Stimulated activated naive B cell treated with anti-CD40 and anti-IgM and Interleukin-4, amounts not matched to agents 10 μg/mL and 1 μg/mL and 100 μg/mL, for 72 hours (primary cell): ENCODE measurements around the gene ZNF212.
A peak's percentile ranks its signal among the peaks of the same experiment; 100 is the strongest.

ENCODE experiments used
- ATAC-seq, 2 donors: fragments of 150-1000 bp; cut with Tn5 transposase; replicated peaks; 2 replicates each; pipeline ENCODE4 v1.10.0; 2021; ENCODE audit warnings: moderate library complexity in 1 of 2
- DNase-seq: peaks from one replicate; pipeline ENCODE4 v3.0.0; 2021
- H3K27ac Mint-ChIP-seq: one replicate; pipeline ENCODE4 v1.8.0; 2022; ENCODE audit warnings: mild to moderate bottlenecking, mixed read lengths
- H3K27me3 Mint-ChIP-seq, 2 donors: one replicate each; pipeline ENCODE4 v1.8.0; 2022; ENCODE audit warnings: mixed read lengths in 2 of 2
- H3K36me3 Mint-ChIP-seq, 2 donors: one replicate each; pipeline ENCODE4 v1.8.0; 2022; ENCODE audit warnings: mixed read lengths in 2 of 2, mild to moderate bottlenecking in 1 of 2
- H3K4me1 Mint-ChIP-seq, 2 donors: one replicate each; pipeline ENCODE4 v1.8.0; 2022; ENCODE audit warnings: mixed read lengths in 2 of 2, mild to moderate bottlenecking in 1 of 2
- H3K4me3 Mint-ChIP-seq, 2 donors: one replicate each; pipeline ENCODE4 v1.8.0; 2022; ENCODE audit warnings: mild to moderate bottlenecking in 2 of 2, mixed read lengths in 2 of 2, moderate library complexity in 1 of 2
- H3K9me3 Mint-ChIP-seq, 2 donors: one replicate each; pipeline ENCODE4 v1.8.0; 2022; ENCODE audit warnings: mixed read lengths in 2 of 2, mild to moderate bottlenecking in 1 of 2

ZNF212 gene

DNA sequence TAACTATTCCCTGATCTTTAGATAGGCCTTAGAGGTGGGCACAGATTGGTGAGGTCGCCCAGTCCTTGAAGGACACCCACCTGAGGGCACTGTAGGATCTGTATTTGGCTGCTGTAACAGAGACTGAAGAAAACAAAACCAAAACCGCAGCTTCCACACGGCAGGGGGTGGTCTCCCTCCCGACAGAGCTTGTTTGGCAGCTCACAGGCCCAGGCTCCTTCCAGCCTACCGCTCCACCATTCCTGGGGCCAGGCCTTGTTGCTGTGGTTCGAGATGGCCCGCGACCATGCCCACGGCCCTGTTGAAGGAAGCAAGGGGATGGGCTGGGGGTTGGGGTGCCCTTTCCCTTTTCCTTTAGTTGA, 53.0 kb downstream of the ZNF212 start:
- Mint-ChIP-seq H3K27me3 (no peaks in the 10 kb centered on the region), H3K4me1 (peaks cover 0 to 2% of the 10 kb centered on the region in 2 donors), H3K9me3 (no peaks in the 10 kb centered on the region), H3K36me3 (peaks cover 40% of the 10 kb centered on the region in 2 donors), H3K27ac (no peak overlapping the region), H3K4me3 (no peak overlapping the region)
- no peak for DNase-seq
- no peak for ATAC-seq

DNA sequence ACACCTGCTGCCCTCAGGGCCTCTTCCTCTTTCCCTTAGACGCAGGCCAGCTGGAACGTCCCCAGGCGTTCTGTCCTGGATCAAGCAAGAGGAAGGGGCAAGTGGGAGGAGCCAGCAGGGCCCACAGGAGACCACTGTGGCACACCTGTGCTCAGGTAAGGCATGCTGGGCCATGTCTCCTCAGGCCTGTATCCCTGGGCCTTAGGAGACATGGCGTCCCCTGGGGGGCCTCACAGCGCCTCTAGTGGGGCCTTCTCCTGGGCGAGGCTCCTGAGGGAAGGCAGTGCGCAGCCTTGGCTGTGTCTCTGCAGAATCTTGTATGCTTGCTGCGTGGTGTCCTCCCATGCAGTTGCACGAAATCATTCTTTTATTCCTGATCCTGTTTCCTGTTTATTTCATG, 53.9 kb downstream of the ZNF212 start:
- Mint-ChIP-seq H3K36me3 (peaks cover 31 to 38% of the 10 kb centered on the region in 2 donors), H3K4me1 (no peaks in the 10 kb centered on the region), H3K27ac (no peak overlapping the region), H3K27me3 (no peaks in the 10 kb centered on the region), H3K4me3 (no peak overlapping the region), H3K9me3 (peaks cover under 1% of the 10 kb centered on the region in 2 donors)
- no peak for ATAC-seq
- DNase-seq: no peak

DNA sequence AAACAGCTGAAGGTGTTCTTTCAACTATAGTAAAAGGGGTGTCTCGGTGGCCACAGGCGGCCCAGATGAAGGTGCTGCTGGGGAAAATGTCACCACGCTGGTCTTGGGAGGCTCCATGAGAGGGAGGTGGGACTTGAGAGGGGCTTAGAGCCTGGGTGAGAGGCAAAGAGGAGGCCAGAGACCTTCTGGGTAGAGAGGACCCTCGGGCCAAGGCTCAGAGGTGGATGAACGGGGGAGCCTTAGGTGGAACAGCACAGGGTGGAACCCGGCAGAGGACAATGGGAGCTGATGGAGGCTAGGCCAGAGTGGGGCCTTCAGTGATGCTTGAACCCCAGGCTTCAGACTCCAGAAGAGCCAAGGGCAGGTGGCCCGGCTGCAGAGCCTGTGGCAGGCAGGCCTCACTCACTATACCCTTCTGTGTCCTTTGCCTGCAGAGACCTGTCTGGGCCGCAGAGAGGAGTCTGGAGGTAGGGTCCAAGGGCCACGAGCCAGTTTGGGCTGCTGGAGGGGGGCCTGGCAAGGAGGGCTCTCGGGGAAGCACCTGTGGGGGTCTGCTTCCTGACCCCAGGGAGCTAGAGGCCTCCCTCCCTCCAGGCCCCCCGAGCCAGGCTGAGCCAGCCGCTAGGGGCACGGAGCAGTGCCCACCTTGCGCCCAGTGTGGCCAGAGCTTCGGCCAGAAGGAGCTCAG, 54.6 kb downstream of the ZNF212 start:
- H3K36me3 Mint-ChIP-seq: peaks cover 29 to 40% of the 10 kb centered on the region in 2 donors
- no peak for ATAC-seq
- H3K4me1 Mint-ChIP-seq: no peaks in the 10 kb centered on the region
- peaks cover 6 to 7% of the 10 kb centered on the region in 2 donors for H3K9me3 Mint-ChIP-seq
- no peaks in the 10 kb centered on the region for H3K27me3 Mint-ChIP-seq
- no peak for DNase-seq
- H3K4me3 Mint-ChIP-seq: no peak overlapping the region
- H3K27ac Mint-ChIP-seq: peak overlapping the region; percentile 51

DNA sequence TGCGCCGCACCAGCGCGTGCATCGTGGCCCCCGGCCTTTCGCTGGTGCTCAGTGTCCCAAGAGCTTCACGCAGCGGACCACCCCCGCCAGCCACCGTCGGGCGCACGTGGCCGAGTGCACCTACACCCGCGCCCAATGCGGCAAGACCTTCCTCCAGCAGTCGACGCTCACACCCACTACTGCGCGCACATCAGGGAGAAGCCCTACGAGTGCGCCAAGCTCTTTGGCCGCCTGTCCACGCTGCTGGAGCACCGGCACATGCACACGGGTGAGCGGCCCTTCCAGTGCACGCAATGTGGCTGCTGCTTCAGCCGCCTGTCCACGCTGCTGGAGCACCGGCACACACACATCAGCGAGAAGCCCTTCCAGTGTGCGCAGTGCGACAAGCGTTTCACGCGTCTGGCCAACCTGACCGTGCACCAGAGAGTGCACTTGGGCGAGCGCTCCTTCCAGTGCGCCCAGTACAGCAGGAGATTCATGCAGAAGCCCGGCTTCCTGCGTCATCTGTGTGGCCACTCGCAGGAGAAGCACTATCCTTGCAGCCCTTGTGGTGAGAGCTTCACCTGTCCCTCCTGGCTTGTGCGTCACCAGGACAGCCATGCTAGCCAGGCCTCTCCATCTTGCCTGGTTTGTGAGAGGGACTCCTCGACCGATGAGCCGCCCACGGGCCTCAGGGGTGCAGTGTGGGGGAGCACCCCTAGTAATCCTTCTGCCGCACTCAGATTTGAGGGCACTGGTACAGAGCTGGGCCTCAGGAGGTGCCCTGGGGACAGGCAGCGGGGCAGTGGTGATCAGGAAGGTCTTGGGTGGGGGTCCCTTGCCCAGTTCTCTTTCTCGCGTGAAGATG, 55.4 kb downstream of the ZNF212 start:
- Mint-ChIP-seq H3K9me3 (peaks cover 6 to 7% of the 10 kb centered on the region in 2 donors), H3K27ac (no peak overlapping the region), H3K27me3 (no peaks in the 10 kb centered on the region), H3K4me1 (no peaks in the 10 kb centered on the region), H3K36me3 (peaks cover 21 to 37% of the 10 kb centered on the region in 2 donors), H3K4me3 (no peak overlapping the region)
- DNase-seq (no peak), ATAC-seq (no peak)

DNA sequence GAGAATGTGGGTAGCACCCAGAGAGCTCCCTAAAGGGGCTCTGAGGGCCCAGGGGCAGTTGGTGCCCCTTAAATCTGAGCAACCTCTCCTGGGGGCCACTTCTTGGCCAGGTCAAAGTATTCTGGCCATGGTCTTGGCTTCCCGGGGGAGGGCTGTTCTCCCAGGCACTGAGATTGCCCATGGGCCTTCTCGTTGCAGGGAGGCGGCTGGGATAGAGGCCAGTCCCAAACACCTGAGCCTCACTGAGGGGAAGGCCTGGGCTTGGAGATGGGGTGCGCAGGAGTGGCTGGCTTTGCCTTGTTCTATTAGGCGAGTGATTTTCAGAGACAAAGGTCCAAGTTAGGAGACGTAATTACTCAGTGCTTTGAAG, 56.0 kb downstream of the ZNF212 start:
- no peaks in the 10 kb centered on the region for H3K4me1 Mint-ChIP-seq
- H3K36me3 Mint-ChIP-seq: peaks cover 21 to 37% of the 10 kb centered on the region in 2 donors
- DNase-seq (no peak), ATAC-seq (no peak)
- peaks cover 6 to 7% of the 10 kb centered on the region in 2 donors for H3K9me3 Mint-ChIP-seq
- H3K4me3 Mint-ChIP-seq: no peak overlapping the region
- H3K27ac Mint-ChIP-seq: no peak overlapping the region
- H3K27me3 Mint-ChIP-seq: no peaks in the 10 kb centered on the region

DNA sequence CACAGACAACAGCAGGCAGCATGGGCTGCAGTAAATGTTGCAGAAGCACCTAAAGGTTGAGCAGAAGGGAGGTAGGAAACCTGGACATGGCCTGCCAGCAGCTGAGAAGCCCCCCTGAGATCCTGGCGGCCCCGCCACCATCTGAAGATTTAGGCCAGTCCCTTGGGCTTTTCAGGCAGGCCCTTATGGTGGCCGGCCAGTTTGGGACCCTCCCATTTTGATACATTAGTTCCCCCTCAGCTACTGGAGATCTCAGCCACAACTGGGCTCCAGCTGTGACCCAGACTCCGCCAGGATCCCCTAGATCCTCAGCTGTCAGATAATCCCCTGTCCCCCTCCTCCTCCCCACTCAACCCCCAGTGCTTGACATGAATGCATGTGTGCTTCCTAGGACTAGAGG, 56.9 kb downstream of the ZNF212 start:
- Mint-ChIP-seq H3K9me3 (peaks cover 6 to 7% of the 10 kb centered on the region in 2 donors), H3K4me1 (no peaks in the 10 kb centered on the region), H3K27ac (no peak overlapping the region), H3K27me3 (no peaks in the 10 kb centered on the region), H3K4me3 (no peak overlapping the region), H3K36me3 (peaks cover 19 to 34% of the 10 kb centered on the region in 2 donors)
- no peak for ATAC-seq
- no peak for DNase-seq

DNA sequence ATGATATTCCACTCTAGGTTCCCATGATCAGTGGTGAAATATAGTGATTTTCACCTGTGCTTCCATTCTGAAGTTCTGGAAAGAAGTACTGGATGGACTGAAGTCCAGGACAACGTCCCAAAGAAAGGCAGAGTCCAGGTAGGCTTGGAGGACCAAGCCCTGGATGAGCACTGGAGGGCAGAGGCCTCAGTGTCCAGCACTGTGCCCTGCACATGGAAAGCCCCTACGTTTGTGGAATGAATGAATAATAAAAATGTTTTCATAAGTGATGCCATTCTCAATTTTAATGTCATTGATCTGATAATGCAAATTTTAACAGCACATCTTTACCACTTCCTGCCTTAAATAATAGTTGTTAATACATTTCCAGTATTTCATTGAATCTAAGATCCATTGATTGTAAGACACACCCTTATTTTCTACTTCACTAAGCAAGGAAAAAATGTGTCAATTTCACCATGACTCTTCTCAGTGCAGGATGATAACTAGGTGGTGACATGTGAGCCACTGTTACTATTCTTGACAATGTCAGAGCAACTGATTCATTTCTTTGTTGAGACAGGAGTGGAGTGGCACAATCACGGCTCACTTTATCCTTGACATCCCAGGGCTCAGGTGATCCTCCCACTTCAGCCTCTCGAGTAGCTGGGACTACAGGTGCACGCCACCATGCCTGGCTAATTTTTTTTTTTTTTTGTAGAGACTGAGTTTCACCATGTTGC, 57.7 kb downstream of the ZNF212 start:
- Mint-ChIP-seq H3K36me3 (peaks cover 19 to 34% of the 10 kb centered on the region in 2 donors), H3K4me1 (no peaks in the 10 kb centered on the region), H3K27me3 (peaks cover 0 to 2% of the 10 kb centered on the region in 2 donors), H3K4me3 (no peak overlapping the region), H3K27ac (no peak overlapping the region), H3K9me3 (peaks cover 6 to 7% of the 10 kb centered on the region in 2 donors)
- no peak for DNase-seq
- peak in 1 of 2 donors; percentile 57 for ATAC-seq

DNA sequence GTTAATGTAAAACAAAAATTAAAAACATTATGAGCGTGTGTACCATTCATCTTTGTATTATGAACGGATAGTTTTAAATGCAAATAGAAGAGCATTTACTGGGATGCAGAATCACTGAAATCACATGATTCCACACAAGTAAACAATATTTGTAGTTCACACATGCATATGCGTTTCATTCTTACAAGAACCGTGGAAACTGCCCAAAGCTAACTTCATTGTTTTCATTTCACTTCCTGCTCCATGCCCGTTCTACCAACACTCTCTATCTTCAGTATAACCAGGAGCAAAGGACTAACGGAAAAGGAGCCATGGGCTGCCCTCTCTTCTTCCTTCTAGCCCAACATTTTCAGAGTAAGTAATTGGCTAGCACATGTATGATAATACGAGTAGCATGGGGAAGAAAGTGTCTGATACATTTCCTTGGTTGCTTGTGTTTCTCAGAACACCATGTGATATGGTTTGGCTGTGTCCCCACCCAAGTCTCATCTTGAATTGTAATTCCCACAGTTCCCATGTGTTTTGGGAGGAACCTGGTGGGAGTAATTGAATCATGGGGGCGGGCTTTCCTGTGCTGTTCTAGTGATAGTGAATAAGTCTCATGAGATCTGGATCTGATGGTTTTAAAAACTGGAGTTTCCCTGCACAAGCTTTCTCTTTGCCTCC, 61.3 kb downstream of the ZNF212 start:
- Mint-ChIP-seq H3K9me3 (peaks cover 9 to 11% of the 10 kb centered on the region in 2 donors), H3K4me1 (no peaks in the 10 kb centered on the region), H3K36me3 (peaks cover 3 to 13% of the 10 kb centered on the region in 2 donors), H3K27ac (no peak overlapping the region), H3K27me3 (peaks cover 2 to 14% of the 10 kb centered on the region in 2 donors), H3K4me3 (no peak overlapping the region)
- DNase-seq: no peak
- ATAC-seq: no peak

DNA sequence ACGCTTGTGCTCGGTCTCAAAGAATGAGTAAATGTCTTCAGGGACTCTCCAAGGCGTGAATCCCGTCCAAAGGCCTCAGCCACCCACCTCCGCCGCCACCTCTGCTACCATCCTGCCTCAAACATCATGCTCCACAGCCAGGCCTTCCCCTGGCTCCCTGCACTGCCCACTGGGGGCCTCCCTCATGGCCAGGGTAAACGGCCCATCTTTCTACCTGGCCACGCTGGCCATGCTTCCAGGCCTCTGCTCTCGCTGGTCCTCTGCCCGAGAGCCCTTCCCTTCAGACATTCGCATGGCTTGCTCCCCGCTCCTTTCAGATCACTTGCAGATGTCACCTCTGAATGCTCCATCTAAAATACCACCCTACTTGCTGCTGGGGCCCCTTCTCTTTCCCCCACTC, 62.8 kb downstream of the ZNF212 start:
- Mint-ChIP-seq H3K27me3 (peaks cover 3 to 14% of the 10 kb centered on the region in 2 donors), H3K27ac (no peak overlapping the region), H3K36me3 (peaks cover 0 to 13% of the 10 kb centered on the region in 2 donors), H3K9me3 (peaks cover 9 to 11% of the 10 kb centered on the region in 2 donors), H3K4me3 (no peak overlapping the region), H3K4me1 (no peaks in the 10 kb centered on the region)
- DNase-seq: no peak
- ATAC-seq: no peak

DNA sequence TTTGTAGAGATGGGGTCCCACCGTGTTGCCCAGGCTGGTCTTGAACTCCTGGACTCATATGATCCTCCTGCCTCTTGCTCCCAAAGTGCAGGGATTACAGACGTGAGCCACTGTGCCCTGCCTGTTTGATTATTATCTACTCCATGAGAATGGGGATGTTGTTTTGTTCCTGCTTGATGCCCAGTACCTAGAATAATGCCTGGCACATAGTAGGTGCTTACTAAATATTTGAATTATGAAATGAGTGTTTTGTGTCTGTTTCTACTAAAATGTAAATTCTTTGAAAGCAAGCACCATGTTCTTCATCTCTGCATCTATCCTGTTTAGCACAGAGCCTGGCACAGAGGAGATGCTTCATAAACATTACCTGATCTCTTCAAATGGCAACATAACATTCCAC, 63.4 kb downstream of the ZNF212 start:
- H3K36me3 Mint-ChIP-seq: peaks cover 0 to 12% of the 10 kb centered on the region in 2 donors
- H3K4me1 Mint-ChIP-seq: no peaks in the 10 kb centered on the region
- no peak overlapping the region for H3K27ac Mint-ChIP-seq
- no peak overlapping the region for H3K4me3 Mint-ChIP-seq
- H3K9me3 Mint-ChIP-seq: peaks cover 9 to 11% of the 10 kb centered on the region in 2 donors
- DNase-seq (no peak), ATAC-seq (no peak)
- peaks cover 3 to 14% of the 10 kb centered on the region in 2 donors for H3K27me3 Mint-ChIP-seq

DNA sequence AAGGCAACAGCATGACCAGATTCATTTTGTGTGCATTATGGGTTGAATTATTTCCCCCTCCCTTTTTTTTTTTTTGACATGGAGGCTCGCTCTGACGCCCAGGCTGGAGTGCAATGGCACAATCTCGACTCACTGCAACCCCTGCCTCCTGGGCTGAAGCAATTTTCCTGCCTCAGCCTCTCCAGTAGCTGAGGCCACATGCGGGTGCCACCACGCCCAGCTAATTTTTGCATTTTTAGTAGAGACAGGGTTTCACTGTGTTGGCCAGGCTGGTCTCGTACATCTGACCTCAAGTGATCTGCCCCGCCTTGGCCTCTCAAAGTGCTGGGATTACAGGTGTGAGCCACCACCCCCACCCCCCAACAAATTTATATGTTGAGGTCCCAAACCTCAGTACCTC, 64.6 kb downstream of the ZNF212 start:
- no peak for ATAC-seq
- H3K27me3 Mint-ChIP-seq: peaks cover 3 to 14% of the 10 kb centered on the region in 2 donors
- no peaks in the 10 kb centered on the region for H3K4me1 Mint-ChIP-seq
- no peak overlapping the region for H3K27ac Mint-ChIP-seq
- H3K36me3 Mint-ChIP-seq: peaks cover 0 to under 1% of the 10 kb centered on the region in 2 donors
- H3K4me3 Mint-ChIP-seq: no peak overlapping the region
- H3K9me3 Mint-ChIP-seq: peaks cover 3% of the 10 kb centered on the region in 2 donors
- no peak for DNase-seq
